ENCODE data around the gene GKAP1.

Gene GKAP1

DNA sequence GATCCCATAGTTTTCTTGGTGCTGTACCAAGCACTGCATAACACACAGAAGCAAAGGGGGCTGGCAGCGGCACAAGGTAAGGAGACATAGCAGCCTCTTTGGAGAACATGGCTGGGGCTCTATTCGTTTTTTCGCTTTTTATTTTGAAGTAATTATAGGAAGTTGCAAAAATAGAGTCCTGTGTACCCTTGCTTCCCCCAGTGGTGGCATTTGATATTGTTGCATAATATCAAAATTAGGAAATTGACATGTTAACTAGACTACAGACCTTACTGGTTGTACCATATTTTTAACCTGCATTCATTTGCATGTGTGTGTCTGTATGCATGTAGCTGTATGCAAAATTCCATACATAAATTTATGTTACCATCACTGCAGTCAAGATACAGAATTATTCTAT is 103.2 kb downstream of the GKAP1 start:
- Histone ChIP-seq H3K27me3 (ENCODE audit: insufficient read depth, low read length, poor library complexity, severe bottlenecking) (no peaks in the 10 kb centered on the region), H3K9ac (ENCODE audit: low read depth, low read length, poor library complexity, severe bottlenecking) (no peak overlapping the region), H3K4me3 (ENCODE audit: low read length, poor library complexity, severe bottlenecking) (no peak overlapping the region), H3K4me2 (ENCODE audit: low read depth, low read length, poor library complexity, severe bottlenecking) (no peak overlapping the region), H3F3A (ENCODE audit: low read depth) (no peaks in the 10 kb centered on the region), H3K9me3 (ENCODE audit: insufficient read depth, low read depth, low read length) (no peaks in the 10 kb centered on the region), H3K4me1 (ENCODE audit: insufficient read depth, low read length, poor library complexity, severe bottlenecking) (no peaks in the 10 kb centered on the region), H4K20me1 (ENCODE audit: insufficient read depth, low read length, poor library complexity, severe bottlenecking) (no peaks in the 10 kb centered on the region), H3K9me2 (replicated peaks; ENCODE audit: low read depth, low read length) (no peaks in the 10 kb centered on the region), H3K79me2 (ENCODE audit: insufficient read depth, low read length) (peaks cover 1% of the 10 kb centered on the region; the same call in 1 of the 2 replicates), H3K36me3 (ENCODE audit: insufficient read depth, low read length) (no peaks in the 10 kb centered on the region), H2AFZ (ENCODE audit: low read length) (no peak overlapping the region)
- TF ChIP-seq, protein P1, sequence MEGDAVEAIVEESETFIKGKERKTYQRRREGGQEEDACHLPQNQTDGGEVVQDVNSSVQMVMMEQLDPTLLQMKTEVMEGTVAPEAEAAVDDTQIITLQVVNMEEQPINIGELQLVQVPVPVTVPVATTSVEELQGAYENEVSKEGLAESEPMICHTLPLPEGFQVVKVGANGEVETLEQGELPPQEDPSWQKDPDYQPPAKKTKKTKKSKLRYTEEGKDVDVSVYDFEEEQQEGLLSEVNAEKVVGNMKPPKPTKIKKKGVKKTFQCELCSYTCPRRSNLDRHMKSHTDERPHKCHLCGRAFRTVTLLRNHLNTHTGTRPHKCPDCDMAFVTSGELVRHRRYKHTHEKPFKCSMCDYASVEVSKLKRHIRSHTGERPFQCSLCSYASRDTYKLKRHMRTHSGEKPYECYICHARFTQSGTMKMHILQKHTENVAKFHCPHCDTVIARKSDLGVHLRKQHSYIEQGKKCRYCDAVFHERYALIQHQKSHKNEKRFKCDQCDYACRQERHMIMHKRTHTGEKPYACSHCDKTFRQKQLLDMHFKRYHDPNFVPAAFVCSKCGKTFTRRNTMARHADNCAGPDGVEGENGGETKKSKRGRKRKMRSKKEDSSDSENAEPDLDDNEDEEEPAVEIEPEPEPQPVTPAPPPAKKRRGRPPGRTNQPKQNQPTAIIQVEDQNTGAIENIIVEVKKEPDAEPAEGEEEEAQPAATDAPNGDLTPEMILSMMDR (conservative IDR thresholded peaks at IDR 0.05; ENCODE audit: low read length), result peak; percentile 59
- TF ChIP-seq EZH2phosphoT487 (IDR thresholded peaks at IDR 0.05; ENCODE audit: borderline replicate concordance), result no peak

DNA sequence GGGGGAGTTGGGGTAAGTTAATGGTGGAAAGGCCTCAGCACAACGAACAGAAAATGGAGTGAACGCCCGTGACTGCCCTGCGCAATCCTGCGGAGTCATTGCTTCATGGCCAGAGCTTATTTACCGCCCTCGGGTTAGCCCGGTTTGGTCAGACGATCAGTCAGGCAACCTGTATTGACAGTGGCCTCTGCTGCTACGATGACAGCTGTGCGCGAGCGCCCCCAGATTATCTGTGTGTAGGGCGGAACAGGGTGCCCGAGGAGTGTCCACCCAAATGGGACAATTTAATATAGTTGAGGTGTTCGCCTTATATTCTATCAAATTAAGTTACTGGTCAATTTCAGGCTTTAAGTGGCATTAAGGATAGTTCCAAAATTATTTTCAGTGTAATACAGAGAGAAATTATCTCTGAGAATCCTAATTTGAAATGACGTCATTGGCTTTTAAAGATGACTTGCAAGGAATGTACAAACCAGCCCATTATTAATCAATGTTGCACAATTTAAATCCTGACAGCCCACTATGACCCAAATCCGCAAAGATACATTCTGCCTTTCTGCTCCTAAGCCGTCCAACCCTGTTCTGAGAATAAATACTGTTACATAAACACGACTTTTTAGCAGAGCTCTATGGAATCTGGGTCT is 108.9 kb downstream of the GKAP1 start:
- Histone ChIP-seq H3K9me2 (replicated peaks; ENCODE audit: low read depth, low read length) (no peaks in the 10 kb centered on the region), H3K4me1 (ENCODE audit: insufficient read depth, low read length, poor library complexity, severe bottlenecking) (peaks cover 34% of the 10 kb centered on the region), H3K27me3 (ENCODE audit: insufficient read depth, low read length, poor library complexity, severe bottlenecking) (no peaks in the 10 kb centered on the region), H3K4me3 (ENCODE audit: low read length, poor library complexity, severe bottlenecking) (peak overlapping the region; percentile 90), H3K9ac (ENCODE audit: low read depth, low read length, poor library complexity, severe bottlenecking) (peak overlapping the region; percentile 91), H3K79me2 (ENCODE audit: insufficient read depth, low read length) (peaks cover 45% of the 10 kb centered on the region), H4K20me1 (ENCODE audit: insufficient read depth, low read length, poor library complexity, severe bottlenecking) (peaks cover 37% of the 10 kb centered on the region), H3K36me3 (ENCODE audit: insufficient read depth, low read length) (no peaks in the 10 kb centered on the region), H2AFZ (ENCODE audit: low read length) (peak overlapping the region; percentile 98), H3F3A (ENCODE audit: low read depth) (no peaks in the 10 kb centered on the region), H3K9me3 (ENCODE audit: insufficient read depth, low read depth, low read length) (no peaks in the 10 kb centered on the region), H3K4me2 (ENCODE audit: low read depth, low read length, poor library complexity, severe bottlenecking) (peak overlapping the region; percentile 73)
- TF ChIP-seq, protein P1 (conservative IDR thresholded peaks at IDR 0.05; ENCODE audit: low read length), result peak; percentile 63
- no peak for TF ChIP-seq EZH2phosphoT487 (IDR thresholded peaks at IDR 0.05; ENCODE audit: borderline replicate concordance)

DNA sequence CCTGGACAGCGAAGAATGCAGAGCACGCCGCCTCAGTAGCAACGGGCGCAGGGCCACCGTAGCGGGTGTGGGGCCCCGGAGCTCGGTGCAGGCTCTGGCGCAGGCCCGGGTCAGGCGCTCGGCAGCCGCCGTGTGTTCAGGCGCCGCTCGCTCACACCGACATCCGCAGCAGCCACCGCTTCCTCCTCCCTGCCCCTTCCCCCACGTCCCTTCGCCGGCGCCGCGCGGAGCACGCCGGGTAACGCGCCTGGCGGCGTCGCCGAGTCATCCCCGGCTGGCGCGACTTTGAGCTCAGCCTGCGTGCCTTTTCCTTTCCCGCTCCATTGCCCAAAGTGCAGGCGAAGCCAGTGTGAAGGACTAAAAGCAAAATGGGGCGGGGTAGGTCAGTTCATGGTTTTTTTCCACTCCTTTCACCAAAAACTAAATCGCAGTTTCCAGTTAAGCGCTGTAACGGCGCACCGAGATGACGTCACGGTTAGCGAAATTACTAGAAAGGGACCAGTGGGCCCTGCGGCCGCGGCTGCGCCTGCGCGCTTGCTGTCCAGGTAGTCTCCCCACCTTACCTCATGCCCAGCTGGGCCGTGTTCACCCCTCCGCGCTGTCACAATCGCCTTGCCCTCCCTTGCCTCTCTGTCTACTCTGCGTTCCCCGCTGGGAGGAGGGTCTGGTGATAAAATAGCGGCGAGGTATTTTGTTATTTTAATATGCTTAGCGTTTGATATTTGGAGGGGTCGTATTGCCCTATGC is 109.6 kb downstream of the GKAP1 start, which contains the start of gene UBQLN1:
Gene UBQLN1, minus strand, starts transcription at position 191 of the 747 bp plus-strand sequence. CDS start 279 bp downstream, outside the sequence.
- H3K79me2 ChIP-seq (ENCODE audit: insufficient read depth, low read length), result peaks cover 52% of the 10 kb centered on the region
- H3K9me3 ChIP-seq (ENCODE audit: insufficient read depth, low read depth, low read length), result no peaks in the 10 kb centered on the region
- peak within 1 kb of the TSS; percentile 91 for H3K4me2 ChIP-seq (ENCODE audit: low read depth, low read length, poor library complexity, severe bottlenecking)
- no peak for TF ChIP-seq EZH2phosphoT487 (IDR thresholded peaks at IDR 0.05; ENCODE audit: borderline replicate concordance)
- TF ChIP-seq, protein P1 (conservative IDR thresholded peaks at IDR 0.05; ENCODE audit: low read length), result no peak
- no peaks in the 10 kb centered on the region for H3K9me2 ChIP-seq (replicated peaks; ENCODE audit: low read depth, low read length)
- peak within 1 kb of the TSS; percentile 90 for H3K4me3 ChIP-seq (ENCODE audit: low read length, poor library complexity, severe bottlenecking)
- H3F3A ChIP-seq (ENCODE audit: low read depth), result no peaks in the 10 kb centered on the region
- H2AFZ ChIP-seq (ENCODE audit: low read length), result peak within 1 kb of the TSS; percentile 98
- H3K4me1 ChIP-seq (ENCODE audit: insufficient read depth, low read length, poor library complexity, severe bottlenecking), result peaks cover 41% of the 10 kb centered on the region
- H3K36me3 ChIP-seq (ENCODE audit: insufficient read depth, low read length), result no peaks in the 10 kb centered on the region
- peaks cover 44% of the 10 kb centered on the region for H4K20me1 ChIP-seq (ENCODE audit: insufficient read depth, low read length, poor library complexity, severe bottlenecking)
- no peaks in the 10 kb centered on the region for H3K27me3 ChIP-seq (ENCODE audit: insufficient read depth, low read length, poor library complexity, severe bottlenecking)
- H3K9ac ChIP-seq (ENCODE audit: low read depth, low read length, poor library complexity, severe bottlenecking), result peak within 1 kb of the TSS; percentile 91
